HepG2 (cell line): ENCODE measurements around the gene ARID1A. TPM values are rescaled to one million over a fixed set of nuclear protein-coding genes. Genes with fewer than 3 reads are reported as not detected.
A peak's percentile ranks its signal among the peaks of the same experiment; 100 is the strongest.

Experiments used
- ATAC-seq: fragments of 200-7000 bp; cut with Tn5 transposase; 3 replicates; pipeline ENCODE4 v1.9.1; 2020; ENCODE audit warnings: mild to moderate bottlenecking, moderate library complexity
- BruUV-seq: library from RNA; stranded (reverse); fragments of 400-500 nt; replicated peaks from 2 replicates; lab custom pipeline; 2021; lab: Mats Ljungman, UMichigan
- CTCF ChIA-PET: fragments of 300-600 bp; formaldehyde crosslinking; extraction: SDS; loops from one replicate; lab custom pipeline; 2021; ENCODE audit warnings: low total read pairs, inconsistent platforms, low intra/inter-chr PET ratio; lab: Yijun Ruan, JAX
- POLR2A ChIA-PET: fragments of 350-600 bp; sonication (Branson Sonifier 250); formaldehyde crosslinking; loops from one replicate; lab custom pipeline; 2020; ENCODE audit warnings: antibody characterized with exemption, inconsistent platforms; lab: Yijun Ruan, JAX
- DNase-seq: peaks from one replicate; pipeline ENCODE4 v3.0.0-alpha.2; 2015; ENCODE audit warnings: low spot score
- FAIRE-seq: peaks from 3 replicates; lab custom pipeline; 2011; peaks lifted over from hg19 to GRCh38; lab: Jason Lieb, UNC
- H2AFZ ChIP-seq: one replicate; pipeline ENCODE4 v1.6.1; 2011; ENCODE audit warnings: low read length, inconsistent platforms
- H3K27ac ChIP-seq: fragments of 300-600 bp; 3 replicates; pipeline ENCODE4 v1.8.0; 2011; ENCODE audit warnings: mixed run types, mild to moderate bottlenecking, mixed read lengths, low read length, inconsistent platforms; ENCODE audit not compliant: insufficient read depth; ENCODE audit errors: extremely low read length
- H3K27me3 ChIP-seq, 2 experiments: fragments of 200-600 bp in 1 of 2; 2 replicates in 1 of 2; 3 replicates in 1 of 2; pipeline versions ENCODE4 v1.6.0 to v1.8.0; 2011; ENCODE audit warnings: low read length in 2 of 2, mild to moderate bottlenecking in 2 of 2, moderate library complexity in 2 of 2, inconsistent platforms in 1 of 2; ENCODE audit not compliant: insufficient read depth in 2 of 2, control insufficient read depth in 1 of 2
- H3K36me3 ChIP-seq, 2 experiments: fragments of 200-600 bp in 1 of 2; replicated peaks in 1 of 2; 2 replicates in 1 of 2; 3 replicates in 1 of 2; pipeline versions ENCODE4 v1.5.1 to v1.8.0; 2011; ENCODE audit warnings: low read length in 2 of 2, inconsistent platforms in 1 of 2; ENCODE audit not compliant: insufficient read depth in 2 of 2, control insufficient read depth in 1 of 2
- H3K4me1 ChIP-seq: 2 replicates; pipeline ENCODE4 v1.5.1; 2012; ENCODE audit warnings: low read length, inconsistent platforms; ENCODE audit not compliant: insufficient read depth
- H3K4me2 ChIP-seq: 2 replicates; pipeline ENCODE4 v1.6.0; 2011; ENCODE audit warnings: low read depth, low read length, inconsistent platforms
- H3K4me3 ChIP-seq, 3 experiments: fragments of 200-600 bp in 1 of 3; sonication (generic), shearing (Covaris generic) in 1 of 3; replicated peaks in 1 of 3; 2 replicates each; pipeline ENCODE4 v1.5.1; 2011 to 2016; ENCODE audit warnings: low read length in 3 of 3, inconsistent platforms in 2 of 3, low read depth in 2 of 3, mild to moderate bottlenecking in 2 of 3, control low read depth in 1 of 3, mixed read lengths in 1 of 3; ENCODE audit not compliant: insufficient read depth in 1 of 3
- H3K79me2 ChIP-seq: one replicate; pipeline ENCODE4 v1.6.1; 2011; ENCODE audit warnings: low read length, inconsistent platforms; ENCODE audit not compliant: insufficient read depth
- H3K9ac ChIP-seq: 2 replicates; pipeline ENCODE4 v1.6.0; 2011; ENCODE audit warnings: mild to moderate bottlenecking, low read depth, low read length, inconsistent platforms; ENCODE audit not compliant: insufficient read depth
- H3K9me3 ChIP-seq: 2 replicates; pipeline ENCODE4 v1.5.1; 2012; ENCODE audit warnings: mild to moderate bottlenecking, low read length
- H4K20me1 ChIP-seq: 2 replicates; pipeline ENCODE4 v1.6.0; 2011; ENCODE audit warnings: inconsistent platforms, mild to moderate bottlenecking, low read length, moderate library complexity; ENCODE audit not compliant: insufficient read depth
- E2F1 ChIP-seq: sonication (generic); formaldehyde crosslinking; IDR thresholded peaks from 2 replicates; pipeline ENCODE4 v1.5.0; 2020; ENCODE audit warnings: missing genetic modification reagents
- ELK4 ChIP-seq: sonication (generic); formaldehyde crosslinking; IDR thresholded peaks from 2 replicates; pipeline ENCODE4 v1.9.0; 2021; ENCODE audit warnings: missing genetic modification reagents, borderline replicate concordance
- FLYWCH1 ChIP-seq: sonication (generic); formaldehyde crosslinking; IDR thresholded peaks from 2 replicates; pipeline ENCODE4 v1.8.1; 2023; ENCODE audit warnings: mild to moderate bottlenecking, missing genetic modification reagents
- HMGXB4 ChIP-seq, 2 experiments: sonication (generic) in 1 of 2; formaldehyde crosslinking in 1 of 2; IDR thresholded peaks; 2 replicates each; pipeline versions ENCODE4 v1.4.0 to v1.6.1; 2018 to 2020; ENCODE audit warnings: missing genetic modification reagents in 2 of 2, borderline replicate concordance in 1 of 2, low read depth in 1 of 2, mild to moderate bottlenecking in 1 of 2, missing biosample characterization in 1 of 2
- PAWR ChIP-seq: sonication (generic); formaldehyde crosslinking; IDR thresholded peaks from 2 replicates; pipeline ENCODE4 v1.4.0; 2020; ENCODE audit warnings: missing genetic modification reagents, mild to moderate bottlenecking, borderline replicate concordance
- TBX3 ChIP-seq: fragments of 450-650 bp; IDR thresholded peaks from 2 replicates; pipeline ENCODE4 v1.6.1; 2017; ENCODE audit warnings: antibody characterized with exemption, mild to moderate bottlenecking, inconsistent platforms, borderline replicate concordance
- ZGPAT ChIP-seq: IDR thresholded peaks from 2 replicates; pipeline ENCODE4 v1.6.1; 2016; ENCODE audit warnings: mild to moderate bottlenecking
- ZNF678 ChIP-seq: sonication (generic); formaldehyde crosslinking; IDR thresholded peaks from 2 replicates; pipeline ENCODE4 v1.4.0; 2020; ENCODE audit warnings: mild to moderate bottlenecking, missing genetic modification reagents
- ZNF747 ChIP-seq: sonication (generic); formaldehyde crosslinking; IDR thresholded peaks from 2 replicates; pipeline ENCODE4 v1.8.1; 2023; ENCODE audit warnings: missing genetic modification reagents, mild to moderate bottlenecking, borderline replicate concordance
- ZNF891 ChIP-seq: sonication (generic); formaldehyde crosslinking; IDR thresholded peaks from 2 replicates; pipeline ENCODE4 v1.5.0; 2020; ENCODE audit warnings: mild to moderate bottlenecking, missing genetic modification reagents
- ZSCAN9 ChIP-seq: IDR thresholded peaks from 2 replicates; pipeline ENCODE4 v1.6.1; 2016; ENCODE audit warnings: borderline replicate concordance
- WGBS: methylation state at CpG from one replicate; pipeline ENCODE4 v1.1.6; 2017; ENCODE audit warnings: low lambda C conversion rate; 5-methylcytosine and 5-hydroxymethylcytosine counted together
- in situ Hi-C: cut with HindIII; loops from 2 replicates; pipeline ENCODE4 v1.10.0; 2017; ENCODE audit warnings: low pct_unique_long_range_greater_than_20kb; ENCODE audit not compliant: extremely low pct_ligation_motif_present
- intact Hi-C: fragments of 100-400 bp; cut with micrococcal nuclease; formaldehyde crosslinking; loops from one replicate; pipeline ENCODE4 v1.10.0; 2022; ENCODE audit not compliant: unreplicated experiment
- polyA plus RNA-seq, 8 experiments: library from polyadenylated mRNA; depleted of rRNA in 3 of 8; stranded (reverse) in 7 of 8; unstranded in 1 of 8; fragments of >200 nt; fragmentation: Illumina TruSeq in 4 of 8; extraction: Trizol in 4 of 8; gene quantifications; 2 replicates each; pipeline versions ENCODE4 v1.2.1 to v1.2.3, GENCODE V29; 2011 to 2016; ENCODE audit warnings: low read depth in 4 of 8, missing spikeins in 1 of 8, mixed read lengths in 1 of 8; ENCODE audit not compliant: insufficient read depth in 1 of 8
- total RNA-seq, 5 experiments: library from RNA; depleted of rRNA; stranded (reverse); fragments of >200 nt; fragmentation: Illumina TruSeq; extraction: Trizol; gene quantifications; 2 replicates each; pipeline ENCODE4 v1.2.3, GENCODE V29; 2016; ENCODE audit warnings: low read depth in 1 of 5
- TF ChIP-seq, protein P1 (sequence below): sonication (generic); formaldehyde crosslinking; IDR thresholded peaks from 2 replicates; pipeline ENCODE4 v1.4.0; 2020; ENCODE audit warnings: mild to moderate bottlenecking, missing genetic modification reagents
- TF ChIP-seq, protein P2 (sequence below): sonication (generic); formaldehyde crosslinking; IDR thresholded peaks from 2 replicates; pipeline ENCODE4 v1.5.0; 2020; ENCODE audit warnings: missing genetic modification reagents, mild to moderate bottlenecking, borderline replicate concordance
- TF ChIP-seq, protein P3 (sequence below): sonication (generic); formaldehyde crosslinking; IDR thresholded peaks from 2 replicates; pipeline ENCODE4 v1.4.0; 2020; ENCODE audit warnings: mild to moderate bottlenecking, missing genetic modification reagents

ARID1A gene
- total and polyA plus RNA-seq, 2 of the 13 experiments (the other 11 are each of a cell fraction or from before 2014, with no cell fraction given) = 11.9 to 15.9 TPM

- H3K27me3 ChIP-seq = no peaks in the 10 kb centered on the region
- H3K4me3 ChIP-seq = no peak overlapping the region; a peak in 1 of 6 replicates
- no peak overlapping the region for H3K4me2 ChIP-seq
- H3K27ac ChIP-seq = peak overlapping the region; percentile 61
- peaks cover 0 to 4% of the 10 kb centered on the region in 2 experiments; a peak in 4 of 5 replicates for H3K36me3 ChIP-seq
- peaks cover 91% of the 10 kb centered on the region for H3K79me2 ChIP-seq
- intact Hi-C loops = no loop called here
- ATAC-seq = no peak
- no peak for DNase-seq
- peaks cover 71% of the 10 kb centered on the region for H3K4me1 ChIP-seq
- in situ Hi-C loops = no loop called here
- WGBS = 96% methylated on average over 2 of the region's 2 CpGs
- BruUV-seq = no TSS peak
- ChIA-PET POLR2A (interaction anchor here (1.0 to 2.4 kb wide), 9 partner anchors 10 to 64 kb away, joined by 3 to 15 read pairs (median 7); partner anchors contain the start of gene PIGV), CTCF (no interaction called here)
- FAIRE-seq = no peak
- H3K9ac ChIP-seq = peak overlapping the region; percentile 53; the same call in 1 of the 2 replicates
- H3K9me3 ChIP-seq = no peaks in the 10 kb centered on the region
- peaks cover 53% of the 10 kb centered on the region for H4K20me1 ChIP-seq
- no peak for TF ChIP-seq TBX3
- no peak for TF ChIP-seq FLYWCH1 (CRISPR knock-in tag)
- TF ChIP-seq, protein P1, sequence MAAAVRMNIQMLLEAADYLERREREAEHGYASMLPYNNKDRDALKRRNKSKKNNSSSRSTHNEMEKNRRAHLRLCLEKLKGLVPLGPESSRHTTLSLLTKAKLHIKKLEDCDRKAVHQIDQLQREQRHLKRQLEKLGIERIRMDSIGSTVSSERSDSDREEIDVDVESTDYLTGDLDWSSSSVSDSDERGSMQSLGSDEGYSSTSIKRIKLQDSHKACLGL (CRISPR knock-in tag) = no peak
- TF ChIP-seq ELK4 (CRISPR knock-in tag) = no peak
- TF ChIP-seq ZNF747 (CRISPR knock-in tag) = no peak
- no peak for TF ChIP-seq PAWR
- TF ChIP-seq ZGPAT (CRISPR knock-in tag) = no peak
- no peak for TF ChIP-seq ZNF891
- no peak for TF ChIP-seq ZSCAN9 (CRISPR knock-in tag)
- TF ChIP-seq, protein P2, sequence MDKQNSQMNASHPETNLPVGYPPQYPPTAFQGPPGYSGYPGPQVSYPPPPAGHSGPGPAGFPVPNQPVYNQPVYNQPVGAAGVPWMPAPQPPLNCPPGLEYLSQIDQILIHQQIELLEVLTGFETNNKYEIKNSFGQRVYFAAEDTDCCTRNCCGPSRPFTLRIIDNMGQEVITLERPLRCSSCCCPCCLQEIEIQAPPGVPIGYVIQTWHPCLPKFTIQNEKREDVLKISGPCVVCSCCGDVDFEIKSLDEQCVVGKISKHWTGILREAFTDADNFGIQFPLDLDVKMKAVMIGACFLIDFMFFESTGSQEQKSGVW (CRISPR knock-in tag) = no peak
- TF ChIP-seq, protein P3, sequence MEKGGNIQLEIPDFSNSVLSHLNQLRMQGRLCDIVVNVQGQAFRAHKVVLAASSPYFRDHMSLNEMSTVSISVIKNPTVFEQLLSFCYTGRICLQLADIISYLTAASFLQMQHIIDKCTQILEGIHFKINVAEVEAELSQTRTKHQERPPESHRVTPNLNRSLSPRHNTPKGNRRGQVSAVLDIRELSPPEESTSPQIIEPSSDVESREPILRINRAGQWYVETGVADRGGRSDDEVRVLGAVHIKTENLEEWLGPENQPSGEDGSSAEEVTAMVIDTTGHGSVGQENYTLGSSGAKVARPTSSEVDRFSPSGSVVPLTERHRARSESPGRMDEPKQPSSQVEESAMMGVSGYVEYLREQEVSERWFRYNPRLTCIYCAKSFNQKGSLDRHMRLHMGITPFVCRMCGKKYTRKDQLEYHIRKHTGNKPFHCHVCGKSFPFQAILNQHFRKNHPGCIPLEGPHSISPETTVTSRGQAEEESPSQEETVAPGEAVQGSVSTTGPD = no peak
- TF ChIP-seq HMGXB4 (CRISPR knock-in tag; IDR thresholded peaks at IDR 0.05; ENCODE audit: borderline replicate concordance in 1 of 2, low read depth in 1 of 2) = no peak
- TF ChIP-seq ZNF678 (CRISPR knock-in tag) = no peak
- TF ChIP-seq E2F1 = no peak
- TF ChIP-seq, all 625 proteins: peak for 0
- H2AFZ ChIP-seq = no peak overlapping the region
These were observed 28.3 kb downstream of the ARID1A start for GRCh38 chr1:26724118-26724517.
